ENCODE measurements around the gene BRD1. TPM values are rescaled to one million over a fixed set of nuclear protein-coding genes. Genes with fewer than 3 reads are reported as not detected.

BRD1 gene
- polyA plus RNA-seq, 1 experiment, result 4.6 TPM

GRCh38 chr22:49820984-49821383, 6.7 kb downstream of the BRD1 start:
- ChIA-PET CTCF (interaction anchor here (0.5 to 1.4 kb wide), 2 partner anchors 9 to 156 kb away, joined by 3 read pairs; no protein-coding TSS in a partner anchor), POLR2A (no interaction called here)
- Histone ChIP-seq H3K36me3 (ENCODE audit: control insufficient read depth, insufficient read depth, low read length) (peaks cover 34% of the 10 kb centered on the region), H3K27me3 (ENCODE audit: control insufficient read depth, insufficient read depth, low read length) (no peaks in the 10 kb centered on the region), H3K4me3 (ENCODE audit: low read depth, low read length) (no peak overlapping the region)
- DNase-seq (ENCODE audit: low read depth), result no peak
- no peak for TF ChIP-seq CTCF (IDR thresholded peaks at IDR 0.05; ENCODE audit: insufficient read depth, low read depth, low read length)

- CTCF ChIA-PET, result no interaction called here
- Histone ChIP-seq H3K4me3 (ENCODE audit: low read depth, low read length) (no peak overlapping the region), H3K27me3 (ENCODE audit: control insufficient read depth, insufficient read depth, low read length) (no peaks in the 10 kb centered on the region), H3K36me3 (ENCODE audit: control insufficient read depth, insufficient read depth, low read length) (peaks cover 38% of the 10 kb centered on the region)
- TF ChIP-seq CTCF (IDR thresholded peaks at IDR 0.05; ENCODE audit: insufficient read depth, low read depth, low read length), result no peak
- POLR2A ChIA-PET, result no interaction called here
- no peak for DNase-seq (ENCODE audit: low read depth)
Measured at GRCh38 chr22:49817359-49817758, 10.3 kb downstream of the BRD1 start.

GRCh38 chr22:49815641-49816091, 12.0 kb downstream of the BRD1 start:
- CTCF ChIA-PET, result no interaction called here
- Histone ChIP-seq H3K36me3 (ENCODE audit: control insufficient read depth, insufficient read depth, low read length) (peaks cover 31% of the 10 kb centered on the region), H3K4me3 (ENCODE audit: low read depth, low read length) (no peak overlapping the region), H3K27me3 (ENCODE audit: control insufficient read depth, insufficient read depth, low read length) (no peaks in the 10 kb centered on the region)
- POLR2A ChIA-PET, result no interaction called here
- no peak for DNase-seq (ENCODE audit: low read depth)
- TF ChIP-seq CTCF (IDR thresholded peaks at IDR 0.05; ENCODE audit: insufficient read depth, low read depth, low read length), result no peak

GRCh38 chr22:49814856-49815255, 12.8 kb downstream of the BRD1 start:
- Histone ChIP-seq H3K27me3 (ENCODE audit: control insufficient read depth, insufficient read depth, low read length) (no peaks in the 10 kb centered on the region), H3K36me3 (ENCODE audit: control insufficient read depth, insufficient read depth, low read length) (peaks cover 25% of the 10 kb centered on the region), H3K4me3 (ENCODE audit: low read depth, low read length) (no peak overlapping the region)
- no peak for TF ChIP-seq CTCF (IDR thresholded peaks at IDR 0.05; ENCODE audit: insufficient read depth, low read depth, low read length)
- DNase-seq (ENCODE audit: low read depth), result no peak
- ChIA-PET POLR2A (no interaction called here), CTCF (no interaction called here)

- CTCF ChIA-PET, result no interaction called here
- POLR2A ChIA-PET, result no interaction called here
- H3K36me3 ChIP-seq (ENCODE audit: control insufficient read depth, insufficient read depth, low read length), result peaks cover 25% of the 10 kb centered on the region
Measured at GRCh38 chr22:49814164-49814686, 13.4 kb downstream of the BRD1 start.

More at GRCh38 chr22:49814164-49814686, 13.4 kb downstream of the BRD1 start:
- Histone ChIP-seq H3K4me3 (ENCODE audit: low read depth, low read length) (no peak overlapping the region), H3K27me3 (ENCODE audit: control insufficient read depth, insufficient read depth, low read length) (no peaks in the 10 kb centered on the region)
- DNase-seq (ENCODE audit: low read depth), result no peak
- TF ChIP-seq CTCF (IDR thresholded peaks at IDR 0.05; ENCODE audit: insufficient read depth, low read depth, low read length), result no peak

Measured in BJ (cell line).